ENCODE data around the gene FAM219B.
A peak's percentile ranks its signal among the peaks of the same experiment; 100 is the strongest.
"Not testable (repeated sequence)": the region's sequence is repeated elsewhere in the genome, so short reads cannot be mapped to it uniquely, and the experiment has no call there.

FAM219B gene, protein sequence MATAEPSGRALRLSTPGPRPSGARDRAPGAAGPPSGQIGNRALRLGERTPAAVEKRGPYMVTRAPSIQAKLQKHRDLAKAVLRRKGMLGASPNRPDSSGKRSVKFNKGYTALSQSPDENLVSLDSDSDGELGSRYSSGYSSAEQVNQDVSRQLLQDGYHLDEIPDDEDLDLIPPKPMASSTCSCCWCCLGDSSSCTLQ

GRCh38 chr15:74906450-74907162 lies at the start of gene FAM219B:
FAM219B (minus strand) TSS chr15:74906851; CDS start chr15:74906800, 51 bp downstream.
- Histone ChIP-seq H3K79me2 (ENCODE audit: control insufficient read depth, insufficient read depth, low read length, unreplicated experiment) (peaks cover 25% of the 10 kb centered on the region), H3K4me3 (ENCODE audit: low read depth, low read length) (peak within 1 kb of the TSS; percentile 77), H3K27ac (ENCODE audit: low read depth, low read length) (peak within 1 kb of the TSS; percentile 56), H3K36me3 (ENCODE audit: insufficient read depth, low read length) (peaks cover 15% of the 10 kb centered on the region; the same call in 1 of the 2 replicates), H2AFZ (ENCODE audit: low read length, unreplicated experiment) (peak within 1 kb of the TSS; percentile 74), H3K27me3 (ENCODE audit: insufficient read depth, low read length) (no peaks in the 10 kb centered on the region), H3K4me1 (ENCODE audit: control insufficient read depth, insufficient read depth, low read length, unreplicated experiment) (peaks cover 15% of the 10 kb centered on the region)

- no peaks in the 10 kb centered on the region for H3K36me3 ChIP-seq (ENCODE audit: insufficient read depth, low read length)
- peak overlapping the region; percentile 98 for H2AFZ ChIP-seq (ENCODE audit: low read length, unreplicated experiment)
- H3K79me2 ChIP-seq (ENCODE audit: control insufficient read depth, insufficient read depth, low read length, unreplicated experiment), result peaks cover 53% of the 10 kb centered on the region
- peak overlapping the region; percentile 87 for H3K27ac ChIP-seq (ENCODE audit: low read depth, low read length)
- H3K4me1 ChIP-seq (ENCODE audit: control insufficient read depth, insufficient read depth, low read length, unreplicated experiment), result peaks cover 29% of the 10 kb centered on the region
- H3K27me3 ChIP-seq (ENCODE audit: insufficient read depth, low read length), result no peaks in the 10 kb centered on the region
- peak overlapping the region; percentile 99 for H3K4me3 ChIP-seq (ENCODE audit: low read depth, low read length)
These were observed 49.4 kb upstream of the FAM219B start for GRCh38 chr15:74955796-74956647.

- Histone ChIP-seq H2AFZ (ENCODE audit: low read length, unreplicated experiment) (no peak overlapping the region), H3K36me3 (ENCODE audit: insufficient read depth, low read length) (no peaks in the 10 kb centered on the region), H3K27ac (ENCODE audit: low read depth, low read length) (no peak overlapping the region), H3K4me1 (ENCODE audit: control insufficient read depth, insufficient read depth, low read length, unreplicated experiment) (peaks cover 23% of the 10 kb centered on the region), H3K4me3 (ENCODE audit: low read depth, low read length) (peak overlapping the region; percentile 99), H3K27me3 (ENCODE audit: insufficient read depth, low read length) (no peaks in the 10 kb centered on the region), H3K79me2 (ENCODE audit: control insufficient read depth, insufficient read depth, low read length, unreplicated experiment) (peaks cover 53% of the 10 kb centered on the region)
These were observed 48.4 kb upstream of the FAM219B start for GRCh38 chr15:74955017-74955416.

GRCh38 chr15:74954515-74954914 lies 47.9 kb upstream of the FAM219B start:
- Histone ChIP-seq H3K4me1 (ENCODE audit: control insufficient read depth, insufficient read depth, low read length, unreplicated experiment) (peaks cover 18% of the 10 kb centered on the region), H3K4me3 (ENCODE audit: low read depth, low read length) (peak overlapping the region; percentile 99), H2AFZ (ENCODE audit: low read length, unreplicated experiment) (no peak overlapping the region), H3K27ac (ENCODE audit: low read depth, low read length) (no peak overlapping the region), H3K36me3 (ENCODE audit: insufficient read depth, low read length) (no peaks in the 10 kb centered on the region), H3K79me2 (ENCODE audit: control insufficient read depth, insufficient read depth, low read length, unreplicated experiment) (peaks cover 48% of the 10 kb centered on the region), H3K27me3 (ENCODE audit: insufficient read depth, low read length) (no peaks in the 10 kb centered on the region)

DNA sequence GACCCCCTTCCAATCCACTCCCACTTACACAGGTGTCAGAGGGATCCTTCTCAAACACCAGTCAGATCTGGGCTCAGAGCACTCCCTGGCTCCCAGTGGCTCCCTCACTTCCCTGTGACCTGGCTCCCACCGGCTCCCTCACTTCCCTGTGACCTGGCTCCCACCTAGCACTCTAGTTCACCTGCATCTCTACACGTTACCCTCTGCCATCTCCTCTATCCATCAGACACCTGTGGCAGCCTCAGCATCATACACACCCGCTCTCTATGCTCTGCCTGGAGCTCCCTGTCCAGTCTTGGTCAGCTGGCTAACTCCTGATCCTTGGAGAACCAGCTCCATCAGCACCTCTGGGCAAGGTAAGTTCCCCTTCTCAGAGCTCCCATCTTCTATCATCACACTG lies 44.4 kb upstream of the FAM219B start:
- H3K36me3 ChIP-seq (ENCODE audit: insufficient read depth, low read length), result no peaks in the 10 kb centered on the region
- no peak overlapping the region for H2AFZ ChIP-seq (ENCODE audit: low read length, unreplicated experiment)
- H3K27ac ChIP-seq (ENCODE audit: low read depth, low read length), result no peak overlapping the region
- peaks cover 15% of the 10 kb centered on the region for H3K4me1 ChIP-seq (ENCODE audit: control insufficient read depth, insufficient read depth, low read length, unreplicated experiment)
- no peaks in the 10 kb centered on the region for H3K27me3 ChIP-seq (ENCODE audit: insufficient read depth, low read length)
- H3K4me3 ChIP-seq (ENCODE audit: low read depth, low read length), result no peak overlapping the region
- peaks cover 29% of the 10 kb centered on the region for H3K79me2 ChIP-seq (ENCODE audit: control insufficient read depth, insufficient read depth, low read length, unreplicated experiment)

- Histone ChIP-seq H3K36me3 (ENCODE audit: insufficient read depth, low read length) (no peaks in the 10 kb centered on the region), H3K27ac (ENCODE audit: low read depth, low read length) (no peak overlapping the region), H3K79me2 (ENCODE audit: control insufficient read depth, insufficient read depth, low read length, unreplicated experiment) (peaks cover 22% of the 10 kb centered on the region), H3K27me3 (ENCODE audit: insufficient read depth, low read length) (no peaks in the 10 kb centered on the region), H3K4me3 (ENCODE audit: low read depth, low read length) (no peak overlapping the region), H2AFZ (ENCODE audit: low read length, unreplicated experiment) (no peak overlapping the region), H3K4me1 (ENCODE audit: control insufficient read depth, insufficient read depth, low read length, unreplicated experiment) (peaks cover 15% of the 10 kb centered on the region)
These were observed 43.6 kb upstream of the FAM219B start for GRCh38 chr15:74950078-74950908.

DNA sequence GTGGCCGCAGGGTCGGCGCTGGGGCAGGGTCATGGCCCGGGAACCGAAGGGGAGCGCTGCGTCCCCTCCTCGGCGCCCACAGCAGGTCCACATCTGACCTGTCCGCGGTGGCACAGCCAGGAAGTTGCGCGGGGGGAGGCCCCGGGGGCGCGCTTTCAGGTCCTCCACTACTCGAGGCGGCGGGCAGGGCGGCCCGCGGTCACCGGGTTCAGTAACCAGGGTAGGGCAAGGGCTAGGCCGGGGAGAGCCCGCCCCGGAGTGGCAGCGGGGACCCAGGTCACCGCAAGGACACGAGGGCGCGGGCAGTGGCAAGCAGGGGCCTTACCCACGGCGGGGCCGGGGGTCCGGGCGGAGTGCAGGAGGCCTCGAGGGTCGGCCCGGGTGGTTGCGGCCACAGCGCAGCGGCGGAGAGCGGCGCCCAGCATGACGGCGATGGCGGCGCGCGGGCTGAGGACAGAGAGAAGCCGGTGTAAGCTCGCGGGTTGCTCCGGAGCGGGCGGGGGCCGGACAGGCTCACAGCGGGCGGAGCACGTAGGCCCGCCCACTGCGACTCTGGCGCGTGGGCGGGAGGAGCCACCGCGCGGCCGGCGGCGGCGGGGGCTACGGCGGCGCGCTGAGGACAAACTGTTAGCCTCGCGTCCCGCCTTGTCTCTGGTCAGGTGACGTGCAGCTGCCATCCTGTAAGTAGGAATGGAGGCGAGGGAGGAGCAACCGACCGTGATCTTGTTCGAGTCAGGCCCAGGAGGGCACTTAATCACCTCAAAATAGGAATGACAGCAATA lies 31.1 kb upstream of the FAM219B start, which contains the start of gene COX5A:
Gene COX5A (minus strand): TSS at position 484 of the 782 bp plus-strand sequence. CDS start 59 bp downstream, at position 425.
- Histone ChIP-seq H2AFZ (ENCODE audit: low read length, unreplicated experiment) (peak within 1 kb of the TSS; percentile 76), H3K27me3 (ENCODE audit: insufficient read depth, low read length) (no peaks in the 10 kb centered on the region), H3K4me3 (ENCODE audit: low read depth, low read length) (peak within 1 kb of the TSS; percentile 94), H3K79me2 (ENCODE audit: control insufficient read depth, insufficient read depth, low read length, unreplicated experiment) (peaks cover 49% of the 10 kb centered on the region), H3K4me1 (ENCODE audit: control insufficient read depth, insufficient read depth, low read length, unreplicated experiment) (peaks cover 12% of the 10 kb centered on the region), H3K36me3 (ENCODE audit: insufficient read depth, low read length) (peaks cover 3% of the 10 kb centered on the region; the same call in 1 of the 2 replicates), H3K27ac (ENCODE audit: low read depth, low read length) (peak within 1 kb of the TSS; percentile 65)

- Histone ChIP-seq H3K27ac (ENCODE audit: low read depth, low read length) (peak overlapping the region; percentile 65; the same call in 1 of the 2 replicates), H3K79me2 (ENCODE audit: control insufficient read depth, insufficient read depth, low read length, unreplicated experiment) (peaks cover 55% of the 10 kb centered on the region), H2AFZ (ENCODE audit: low read length, unreplicated experiment) (peak overlapping the region; percentile 76)
These were observed 30.6 kb upstream of the FAM219B start for GRCh38 chr15:74937272-74937589.

GRCh38 chr15:74935193-74935592 lies 28.5 kb upstream of the FAM219B start:
- H3K27me3 ChIP-seq (ENCODE audit: insufficient read depth, low read length); H3K36me3 ChIP-seq (ENCODE audit: insufficient read depth, low read length); H3K27ac ChIP-seq (ENCODE audit: low read depth, low read length); H3K4me3 ChIP-seq (ENCODE audit: low read depth, low read length); H2AFZ ChIP-seq (ENCODE audit: low read length, unreplicated experiment): not testable (repeated sequence)
- H3K79me2 ChIP-seq (ENCODE audit: control insufficient read depth, insufficient read depth, low read length, unreplicated experiment), result peaks cover 71% of the 10 kb centered on the region
- peaks cover 12% of the 10 kb centered on the region for H3K4me1 ChIP-seq (ENCODE audit: control insufficient read depth, insufficient read depth, low read length, unreplicated experiment)

More at GRCh38 chr15:74937272-74937589, 30.6 kb upstream of the FAM219B start:
- Histone ChIP-seq H3K4me1 (ENCODE audit: control insufficient read depth, insufficient read depth, low read length, unreplicated experiment) (peaks cover 12% of the 10 kb centered on the region), H3K36me3 (ENCODE audit: insufficient read depth, low read length) (peaks cover 3% of the 10 kb centered on the region; the same call in 1 of the 2 replicates), H3K27me3 (ENCODE audit: insufficient read depth, low read length) (no peaks in the 10 kb centered on the region), H3K4me3 (ENCODE audit: low read depth, low read length) (peak overlapping the region; percentile 94)

Data from ACC112 (cell line).